Mammary epithelial cell (primary cell): Measurements from ENCODE around the gene CALN1.

Experiments used
- CTCF ChIP-seq, 2 donors: IDR thresholded peaks in 1 of 2; conservative IDR thresholded peaks in 1 of 2; 2 replicates each; pipeline ENCODE4 v1.5.1; 2011 to 2012; ENCODE audit warnings: inconsistent platforms in 2 of 2, low read length in 2 of 2, mild to moderate bottlenecking in 2 of 2, control low read depth in 1 of 2, low read depth in 1 of 2; ENCODE audit not compliant: insufficient read depth in 1 of 2; ENCODE audit errors: extremely low read depth in 1 of 2
- EZH2 ChIP-seq: IDR thresholded peaks from 2 replicates; pipeline ENCODE4 v1.6.1; 2012; ENCODE audit warnings: low read length, inconsistent platforms, borderline replicate concordance

GRCh38 chr7:72409638-72410015 is 2.5 kb downstream of the CALN1 start:
- TF ChIP-seq CTCF (conservative IDR thresholded peaks at IDR 0.05 in 1 of 2, IDR thresholded peaks at IDR 0.05 in 1 of 2; ENCODE audit: extremely low read depth in 1 of 2, insufficient read depth in 1 of 2, low read depth in 1 of 2, low read length in 2 of 2) (no peak), EZH2 (no peak)
